HEK293 (cell line): ENCODE results near the gene HMMR.
A peak's percentile ranks its signal among the peaks of the same experiment; 100 is the strongest.

Source experiments
- CTCF ChIA-PET: fragments of 350-600 bp; formaldehyde crosslinking; extraction: SDS; loops from one replicate; lab custom pipeline; 2021; ENCODE audit warnings: antibody characterized with exemption; lab: Yijun Ruan, JAX
- POLR2A ChIA-PET: fragments of 300-600 bp; formaldehyde crosslinking; extraction: SDS; loops from one replicate; lab custom pipeline; 2020; ENCODE audit warnings: antibody characterized with exemption, inconsistent platforms; lab: Yijun Ruan, JAX
- H3K27ac ChIP-seq: fragments of 200-500 bp; sonication (Bioruptor generic); 2 replicates; pipeline ENCODE4 v1.5.1; 2014; ENCODE audit warnings: low read depth, low read length, control low read depth, inconsistent platforms; ENCODE audit errors: extremely low read depth
- H3K36me3 ChIP-seq, 2 experiments: fragments of 200-500 bp in 1 of 2; sonication (Bioruptor generic) in 1 of 2; 1 replicate in 1 of 2; 2 replicates in 1 of 2; pipeline ENCODE4 v1.5.1; 2014 to 2017; ENCODE audit warnings: inconsistent platforms in 2 of 2, low read length in 2 of 2; ENCODE audit not compliant: control insufficient read depth in 2 of 2, insufficient read depth in 1 of 2
- H3K4me1 ChIP-seq: fragments of 200-500 bp; sonication (Bioruptor generic); 2 replicates; pipeline ENCODE4 v1.5.1; 2014; ENCODE audit warnings: mild to moderate bottlenecking, low read length, inconsistent platforms; ENCODE audit not compliant: control insufficient read depth, insufficient read depth
- H3K4me3 ChIP-seq: 2 replicates; pipeline ENCODE4 v1.5.1; 2011; ENCODE audit warnings: low read depth, mild to moderate bottlenecking, control low read depth, low read length, moderate library complexity
- H3K9me3 ChIP-seq: fragments of 200-500 bp; sonication (Bioruptor generic); 2 replicates; pipeline ENCODE4 v1.5.1; 2014; ENCODE audit warnings: low read depth, low read length, inconsistent platforms; ENCODE audit not compliant: control insufficient read depth, insufficient read depth
- HOXD13 ChIP-seq: sonication (generic); formaldehyde crosslinking; IDR thresholded peaks from 2 replicates; pipeline ENCODE4 v1.8.0; 2022; ENCODE audit warnings: missing genetic modification reagents, borderline replicate concordance
- IKZF3 ChIP-seq: fragments of 450-650 bp; IDR thresholded peaks from 2 replicates; pipeline ENCODE4 v1.5.0; 2018; ENCODE audit warnings: missing biosample characterization, mild to moderate bottlenecking, missing genetic modification characterization, moderate library complexity
- KLF8 ChIP-seq: fragments of 450-650 bp; formaldehyde crosslinking; IDR thresholded peaks from 2 replicates; pipeline ENCODE4 v1.5.1; 2016; ENCODE audit warnings: missing biosample characterization, missing genetic modification characterization
- MYNN ChIP-seq: fragments of 450-650 bp; formaldehyde crosslinking; IDR thresholded peaks from 2 replicates; pipeline ENCODE4 v1.5.1; 2016; ENCODE audit warnings: missing biosample characterization, missing genetic modification characterization, borderline replicate concordance
- PRDM1 ChIP-seq: fragments of 450-650 bp; formaldehyde crosslinking; IDR thresholded peaks from 2 replicates; pipeline ENCODE4; 2016; ENCODE audit warnings: missing biosample characterization, missing genetic modification characterization
- PRDM6 ChIP-seq: fragments of 450-650 bp; formaldehyde crosslinking; IDR thresholded peaks from 2 replicates; pipeline ENCODE4 v1.5.1; 2017; ENCODE audit warnings: missing biosample characterization, missing genetic modification characterization
- SALL2 ChIP-seq: fragments of 450-650 bp; formaldehyde crosslinking; IDR thresholded peaks from 2 replicates; pipeline ENCODE4 v1.5.0; 2017; ENCODE audit warnings: missing biosample characterization, mild to moderate bottlenecking, missing genetic modification characterization, borderline replicate concordance
- SCRT2 ChIP-seq: fragments of 450-650 bp; formaldehyde crosslinking; IDR thresholded peaks from 2 replicates; pipeline ENCODE4 v1.5.1; 2016; ENCODE audit warnings: missing biosample characterization, missing genetic modification characterization
- ZBTB17 ChIP-seq: fragments of 450-650 bp; formaldehyde crosslinking; IDR thresholded peaks from 2 replicates; pipeline ENCODE4 v1.5.1; 2016; ENCODE audit warnings: missing biosample characterization, missing genetic modification characterization
- ZEB2 ChIP-seq: fragments of 450-650 bp; formaldehyde crosslinking; IDR thresholded peaks from 2 replicates; pipeline ENCODE4 v1.5.1; 2016; ENCODE audit warnings: missing biosample characterization, missing genetic modification characterization
- ZFP41 ChIP-seq: fragments of 450-650 bp; formaldehyde crosslinking; IDR thresholded peaks from 2 replicates; pipeline ENCODE4 v1.5.1; 2016; ENCODE audit warnings: missing biosample characterization, missing genetic modification characterization, borderline replicate concordance
- ZNF341 ChIP-seq: fragments of 450-650 bp; formaldehyde crosslinking; IDR thresholded peaks from 2 replicates; pipeline ENCODE4; 2016; ENCODE audit warnings: low read depth, missing biosample characterization, missing genetic modification characterization
- ZNF366 ChIP-seq: fragments of 450-650 bp; formaldehyde crosslinking; conservative IDR thresholded peaks from 2 replicates; pipeline ENCODE4 v1.5.1; 2016; ENCODE audit warnings: missing biosample characterization, missing genetic modification characterization
- ZNF571 ChIP-seq: fragments of 450-650 bp; formaldehyde crosslinking; IDR thresholded peaks from 2 replicates; pipeline ENCODE4 v1.5.0; 2017; ENCODE audit warnings: missing biosample characterization, missing genetic modification characterization
- ZNF585B ChIP-seq: fragments of 450-650 bp; formaldehyde crosslinking; IDR thresholded peaks from 2 replicates; pipeline ENCODE4 v1.5.1; 2016; ENCODE audit warnings: missing biosample characterization, missing genetic modification characterization
- ZNF629 ChIP-seq: fragments of 450-650 bp; formaldehyde crosslinking; IDR thresholded peaks from 2 replicates; pipeline ENCODE4 v1.5.1; 2017; ENCODE audit warnings: missing biosample characterization, missing genetic modification characterization
- TF ChIP-seq, protein P1 (sequence below): fragments of 450-650 bp; formaldehyde crosslinking; IDR thresholded peaks from 2 replicates; pipeline ENCODE4 v1.5.1; 2016; ENCODE audit warnings: missing biosample characterization, missing genetic modification characterization, borderline replicate concordance

The HMMR gene

GRCh38 chr5:163509291-163509951 is 49.0 kb downstream of the HMMR start:
- H3K9me3 ChIP-seq: no peaks in the 10 kb centered on the region
- H3K27ac ChIP-seq: peak overlapping the region; percentile 25
- TF ChIP-seq IKZF3 (tag by site-specific recombination) (0 out of 2 replicates have a peak, but pooled peaks have one; percentile 31), PRDM6 (tag by site-specific recombination) (peak; percentile 39; the same call in 1 of the 2 replicates), ZFP41 (no peak), SCRT2 (tag by site-specific recombination) (peak; percentile 81), HOXD13 (no peak), SALL2 (tag by site-specific recombination) (no peak), ZBTB17 (tag by site-specific recombination) (peak; percentile 22; the same call in 1 of the 2 replicates), MYNN (tag by site-specific recombination) (no peak), ZEB2 (0 out of 2 replicates have a peak, but pooled peaks have one; percentile 29), ZNF571 (no peak), PRDM1 (tag by site-specific recombination) (peak; percentile 96), ZNF366 (tag by site-specific recombination) (peak; percentile 48; the same call in 1 of the 2 replicates), KLF8 (peak; percentile 50; the same call in 1 of the 2 replicates)
- TF ChIP-seq, all 188 proteins: peak for 8
- ChIA-PET CTCF (interaction anchor here (0.8 kb wide), 1 partner anchor 20 kb away, joined by 3 read pairs; no protein-coding TSS in a partner anchor), POLR2A (interaction anchor here (0.7 to 2.8 kb wide), 2 partner anchors 49 to 71 kb away, joined by 3 to 17 read pairs; partner anchors contain the start of genes HMMR and NUDCD2)
- peaks cover 14% of the 10 kb centered on the region for H3K4me1 ChIP-seq
- H3K36me3 ChIP-seq: peaks cover 22 to 26% of the 10 kb centered on the region in 2 experiments
- peak overlapping the region; percentile 9 for H3K4me3 ChIP-seq

- H3K9me3 ChIP-seq: no peaks in the 10 kb centered on the region
- no peak overlapping the region for H3K27ac ChIP-seq
- TF ChIP-seq ZNF629 (tag by site-specific recombination) (no peak), ZNF585B (tag by site-specific recombination) (no peak), ZNF341 (tag by site-specific recombination) (no peak)
- TF ChIP-seq, protein P1, sequence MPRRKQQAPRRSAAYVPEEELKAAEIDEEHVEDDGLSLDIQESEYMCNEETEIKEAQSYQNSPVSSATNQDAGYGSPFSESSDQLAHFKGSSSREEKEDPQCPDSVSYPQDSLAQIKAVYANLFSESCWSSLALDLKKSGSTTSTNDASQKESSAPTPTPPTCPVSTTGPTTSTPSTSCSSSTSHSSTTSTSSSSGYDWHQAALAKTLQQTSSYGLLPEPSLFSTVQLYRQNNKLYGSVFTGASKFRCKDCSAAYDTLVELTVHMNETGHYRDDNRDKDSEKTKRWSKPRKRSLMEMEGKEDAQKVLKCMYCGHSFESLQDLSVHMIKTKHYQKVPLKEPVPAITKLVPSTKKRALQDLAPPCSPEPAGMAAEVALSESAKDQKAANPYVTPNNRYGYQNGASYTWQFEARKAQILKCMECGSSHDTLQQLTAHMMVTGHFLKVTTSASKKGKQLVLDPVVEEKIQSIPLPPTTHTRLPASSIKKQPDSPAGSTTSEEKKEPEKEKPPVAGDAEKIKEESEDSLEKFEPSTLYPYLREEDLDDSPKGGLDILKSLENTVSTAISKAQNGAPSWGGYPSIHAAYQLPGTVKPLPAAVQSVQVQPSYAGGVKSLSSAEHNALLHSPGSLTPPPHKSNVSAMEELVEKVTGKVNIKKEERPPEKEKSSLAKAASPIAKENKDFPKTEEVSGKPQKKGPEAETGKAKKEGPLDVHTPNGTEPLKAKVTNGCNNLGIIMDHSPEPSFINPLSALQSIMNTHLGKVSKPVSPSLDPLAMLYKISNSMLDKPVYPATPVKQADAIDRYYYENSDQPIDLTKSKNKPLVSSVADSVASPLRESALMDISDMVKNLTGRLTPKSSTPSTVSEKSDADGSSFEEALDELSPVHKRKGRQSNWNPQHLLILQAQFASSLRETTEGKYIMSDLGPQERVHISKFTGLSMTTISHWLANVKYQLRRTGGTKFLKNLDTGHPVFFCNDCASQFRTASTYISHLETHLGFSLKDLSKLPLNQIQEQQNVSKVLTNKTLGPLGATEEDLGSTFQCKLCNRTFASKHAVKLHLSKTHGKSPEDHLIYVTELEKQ (tag by site-specific recombination): no peak
- TF ChIP-seq, all 188 proteins: peak for 0
- Histone ChIP-seq H3K4me3 (no peak overlapping the region), H3K4me1 (peaks cover 14% of the 10 kb centered on the region), H3K36me3 (peaks cover 52 to 55% of the 10 kb centered on the region in 2 experiments)
- CTCF ChIA-PET: interaction anchor here (1.0 kb wide), 1 partner anchor 9 kb away, joined by 4 read pairs; no protein-coding TSS in a partner anchor
- POLR2A ChIA-PET: no interaction called here
Measured at GRCh38 chr5:163512526-163512925, 52.1 kb downstream of the HMMR start.
